NCI-H2081 treated with DMSO at 0.1 percent for 48 hours (cell line): ENCODE results near the gene BORCS5.
"Not testable (repeated sequence)": the region's sequence is repeated elsewhere in the genome, so short reads cannot be mapped to it uniquely, and the experiment has no call there.

Experiments used
- DNase-seq: peaks from one replicate; lab custom pipeline; 2025; lab: John Stamatoyannopoulos, UW

BORCS5 gene

GRCh38 chr12:12460935-12461922 lies 104.4 kb downstream of the BORCS5 start:
- DNase-seq, result no peak

GRCh38 chr12:12461923-12462315 lies 105.0 kb downstream of the BORCS5 start:
- no peak for DNase-seq

- no peak for DNase-seq
Observed at GRCh38 chr12:12465522-12465921, 108.6 kb downstream of the BORCS5 start.

- DNase-seq, result no peak
Observed at GRCh38 chr12:12466157-12466556, 109.3 kb downstream of the BORCS5 start.

- DNase-seq, result no peak
Observed at GRCh38 chr12:12467264-12467663, 110.4 kb downstream of the BORCS5 start.

- DNase-seq, result no peak
Observed at GRCh38 chr12:12467688-12468261, 110.9 kb downstream of the BORCS5 start.

GRCh38 chr12:12468575-12468974 lies 111.7 kb downstream of the BORCS5 start:
- no peak for DNase-seq

GRCh38 chr12:12469386-12469785 lies 112.5 kb downstream of the BORCS5 start:
- DNase-seq, result no peak

GRCh38 chr12:12470751-12471306 lies 114.0 kb downstream of the BORCS5 start:
- DNase-seq, result no peak

GRCh38 chr12:12471982-12472961 lies 115.4 kb downstream of the BORCS5 start:
- DNase-seq, result not testable (repeated sequence)

GRCh38 chr12:12473223-12473622 lies 116.3 kb downstream of the BORCS5 start:
- DNase-seq, result no peak

GRCh38 chr12:12474471-12474928 lies 117.6 kb downstream of the BORCS5 start:
- no peak for DNase-seq

GRCh38 chr12:12474931-12475795 lies 118.3 kb downstream of the BORCS5 start:
- no peak for DNase-seq

- no peak for DNase-seq
Observed at GRCh38 chr12:12476857-12477531, 120.1 kb downstream of the BORCS5 start.

- DNase-seq, result no peak
Observed at GRCh38 chr12:12477532-12477890, 120.6 kb downstream of the BORCS5 start.

- DNase-seq, result no peak
Observed at GRCh38 chr12:12480074-12480473, 123.2 kb downstream of the BORCS5 start.

GRCh38 chr12:12481631-12482030 lies 124.8 kb downstream of the BORCS5 start:
- DNase-seq, result no peak

GRCh38 chr12:12482150-12482761 lies 125.4 kb downstream of the BORCS5 start:
- no peak for DNase-seq

- no peak for DNase-seq
Observed at GRCh38 chr12:12482959-12483358, 126.1 kb downstream of the BORCS5 start.

GRCh38 chr12:12483438-12483837 lies 126.6 kb downstream of the BORCS5 start:
- no peak for DNase-seq
